ENCODE measurements around the gene CD81. TPM values are rescaled to one million over a fixed set of nuclear protein-coding genes. Genes with fewer than 3 reads are reported as not detected.

CD81 gene
- total and polyA plus RNA-seq, 2 experiments from 2014 or later, result 67.6 to 434 TPM

- Histone ChIP-seq H3K4me3 (no peak overlapping the region), H2AFZ (no peak overlapping the region), H3K4me1 (ENCODE audit: insufficient read depth) (peaks cover 39% of the 10 kb centered on the region), H3K9me3 (ENCODE audit: low read depth) (no peaks in the 10 kb centered on the region), H3K4me2 (ENCODE audit: unreplicated experiment) (peak overlapping the region; percentile 2), H3K9me2 (ENCODE audit: insufficient read depth) (no peaks in the 10 kb centered on the region), H4K20me1 (ENCODE audit: insufficient read depth) (peaks cover 5% of the 10 kb centered on the region; the same call in 1 of the 2 replicates), H3K79me2 (ENCODE audit: insufficient read depth) (peaks cover 96% of the 10 kb centered on the region), H3K27ac (peak overlapping the region; percentile 65), H3K27me3 (replicated peaks; ENCODE audit: insufficient read depth) (no peaks in the 10 kb centered on the region), H3K36me3 (ENCODE audit: low read depth) (no peaks in the 10 kb centered on the region), H3F3A (ENCODE audit: insufficient read depth) (0 out of 2 replicates have a peak, but pooled peaks cover 8% of the 10 kb centered on the region), H3K9ac (peak overlapping the region; percentile 47)
- DNase-seq, result peak; percentile 83
- WGBS, 2 experiments (ENCODE audit: low coverage in 1 of 2, low lambda C conversion rate in 2 of 2, missing lambda C conversion rate in 2 of 2), result 11 to 18% methylated on average over 22 to 26 of the region's 26 CpGs
- TF ChIP-seq EZH2phosphoT487 (IDR thresholded peaks at IDR 0.05; ENCODE audit: insufficient read depth, low read depth) (no peak), EZH2 (IDR thresholded peaks at IDR 0.05; ENCODE audit: insufficient read depth, poor library complexity, severe bottlenecking) (no peak)
- in situ Hi-C loops (cut with MboI), result no loop called here
Observed at GRCh38 chr11:2382936-2383851, 6.1 kb downstream of the CD81 start.

- H4K20me1 ChIP-seq (ENCODE audit: insufficient read depth), result peaks cover 5% of the 10 kb centered on the region; the same call in 1 of the 2 replicates
- in situ Hi-C loops (cut with MboI), result no loop called here
- no peak overlapping the region for H3K4me2 ChIP-seq (ENCODE audit: unreplicated experiment)
- no peaks in the 10 kb centered on the region for H3K27me3 ChIP-seq (replicated peaks; ENCODE audit: insufficient read depth)
- peaks cover 39% of the 10 kb centered on the region for H3K4me1 ChIP-seq (ENCODE audit: insufficient read depth)
- H3K9me2 ChIP-seq (ENCODE audit: insufficient read depth), result no peaks in the 10 kb centered on the region
- peak overlapping the region; percentile 47 for H3K9ac ChIP-seq
- no peak overlapping the region for H3K4me3 ChIP-seq
- 0 out of 2 replicates have a peak, but pooled peaks cover 4% of the 10 kb centered on the region for H3F3A ChIP-seq (ENCODE audit: insufficient read depth)
- peak overlapping the region; percentile 65 for H3K27ac ChIP-seq
- H3K9me3 ChIP-seq (ENCODE audit: low read depth), result no peaks in the 10 kb centered on the region
- H2AFZ ChIP-seq, result no peak overlapping the region
- no peaks in the 10 kb centered on the region for H3K36me3 ChIP-seq (ENCODE audit: low read depth)
- peaks cover 96% of the 10 kb centered on the region for H3K79me2 ChIP-seq (ENCODE audit: insufficient read depth)
- TF ChIP-seq EZH2 (IDR thresholded peaks at IDR 0.05; ENCODE audit: insufficient read depth, poor library complexity, severe bottlenecking) (no peak), EZH2phosphoT487 (IDR thresholded peaks at IDR 0.05; ENCODE audit: insufficient read depth, low read depth) (no peak)
- DNase-seq, result peak; percentile 39
- WGBS, 2 experiments (ENCODE audit: low coverage in 1 of 2, low lambda C conversion rate in 2 of 2, missing lambda C conversion rate in 2 of 2), result 24 to 31% methylated on average over 11 to 31 of the region's 33 CpGs
Observed at GRCh38 chr11:2383852-2384804, 7.0 kb downstream of the CD81 start.

GRCh38 chr11:2385156-2386151 lies 8.3 kb downstream of the CD81 start:
- Histone ChIP-seq H3K4me3 (no peak overlapping the region), H3K79me2 (ENCODE audit: insufficient read depth) (peaks cover 97% of the 10 kb centered on the region), H3F3A (ENCODE audit: insufficient read depth) (0 out of 2 replicates have a peak, but pooled peaks cover 4% of the 10 kb centered on the region), H3K9me3 (ENCODE audit: low read depth) (no peaks in the 10 kb centered on the region), H3K4me1 (ENCODE audit: insufficient read depth) (peaks cover 31% of the 10 kb centered on the region), H3K27me3 (replicated peaks; ENCODE audit: insufficient read depth) (no peaks in the 10 kb centered on the region), H3K36me3 (ENCODE audit: low read depth) (no peaks in the 10 kb centered on the region), H3K9ac (no peak overlapping the region), H4K20me1 (ENCODE audit: insufficient read depth) (peaks cover 5% of the 10 kb centered on the region; the same call in 1 of the 2 replicates), H3K9me2 (ENCODE audit: insufficient read depth) (no peaks in the 10 kb centered on the region), H3K4me2 (ENCODE audit: unreplicated experiment) (no peak overlapping the region), H3K27ac (no peak overlapping the region), H2AFZ (no peak overlapping the region)
- DNase-seq, result no peak
- 74 to 77% methylated on average over 37 to 47 of the region's 48 CpGs for WGBS, 2 experiments (ENCODE audit: low coverage in 1 of 2, low lambda C conversion rate in 2 of 2, missing lambda C conversion rate in 2 of 2)
- in situ Hi-C loops (cut with MboI), result no loop called here
- no peak for TF ChIP-seq EZH2 (IDR thresholded peaks at IDR 0.05; ENCODE audit: insufficient read depth, poor library complexity, severe bottlenecking)
- TF ChIP-seq EZH2phosphoT487 (IDR thresholded peaks at IDR 0.05; ENCODE audit: insufficient read depth, low read depth), result no peak
